Breast epithelium (tissue), 3 donors: ENCODE data around the gene FIBCD1.

Experiments
- CTCF ChIP-seq, 3 donors: fragments of 450-650 bp; IDR thresholded peaks; one replicate each; pipeline ENCODE4 v1.5.1; 2016 to 2017; ENCODE audit warnings: antibody characterized with exemption in 3 of 3, mild to moderate bottlenecking in 3 of 3, moderate library complexity in 3 of 3
- POLR2A ChIP-seq: fragments of 450-650 bp; IDR thresholded peaks from one replicate; pipeline ENCODE4 v1.6.1; 2016; ENCODE audit warnings: antibody characterized with exemption, mild to moderate bottlenecking, moderate library complexity
- POLR2AphosphoS5 ChIP-seq, 3 donors: sonication (generic); formaldehyde crosslinking; IDR thresholded peaks; one replicate each; pipeline ENCODE4 v1.6.1; 2017; ENCODE audit warnings: antibody characterized with exemption in 3 of 3

DNA sequence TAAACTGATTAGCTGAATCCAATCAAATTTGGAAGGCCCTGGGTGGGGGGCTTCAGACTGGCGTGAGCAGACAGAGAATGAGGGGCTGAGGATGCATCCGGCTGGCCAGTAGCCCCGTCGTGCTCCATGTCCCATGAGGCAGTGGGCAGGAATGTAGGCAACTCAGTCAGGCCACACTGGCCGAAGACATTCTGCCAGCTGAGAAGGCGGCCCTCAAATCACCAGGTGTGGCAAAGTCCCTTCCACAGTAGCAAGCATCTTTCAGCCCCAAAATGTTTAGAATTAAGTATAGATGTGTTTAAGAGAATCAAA lies 44.3 kb upstream of the FIBCD1 start:
- TF ChIP-seq POLR2A: no peak
- TF ChIP-seq CTCF (IDR thresholded peaks at IDR 0.05): no peak
- TF ChIP-seq POLR2AphosphoS5 (IDR thresholded peaks at IDR 0.05): no peak
